Measurements from ENCODE around the gene ACTG1. TPM values are rescaled to one million over a fixed set of nuclear protein-coding genes. Genes with fewer than 3 reads are reported as not detected.

Gene ACTG1
- total and polyA plus RNA-seq, 2 of the 4 experiments (the other 2 are of a cell fraction): 10,907 to 15,732 TPM

GRCh38 chr17:81491181-81491581, 21.4 kb downstream of the ACTG1 start:
- H3K4me1 ChIP-seq (ENCODE audit: control insufficient read depth, insufficient read depth, low read length): peaks cover 4% of the 10 kb centered on the region; the same call in 1 of the 2 replicates
- no peak overlapping the region for H3K4me3 ChIP-seq (ENCODE audit: insufficient read depth, low read depth, low read length)
- in situ Hi-C loops (cut with MboI; ENCODE audit: low sequenced_read_pairs): no loop called here
- dilution Hi-C loops (cut with HindIII; ENCODE audit: low sequenced_read_pairs, unreplicated experiment): no loop called here
- H2AFZ ChIP-seq (replicated peaks; ENCODE audit: low read length, poor library complexity): peak overlapping the region; percentile 72
- no peak overlapping the region for H2BK20ac ChIP-seq (ENCODE audit: low read depth, low read length)
- ChIA-PET CTCF (no interaction called here), POLR2A (ENCODE audit: unreplicated experiment) (interaction anchor here (1.2 kb wide), 1 partner anchor 20 kb away, joined by 4 read pairs; no protein-coding TSS in a partner anchor)
- H4K20me1 ChIP-seq (ENCODE audit: insufficient read depth, low read length): no peaks in the 10 kb centered on the region
- H4K8ac ChIP-seq (ENCODE audit: low read depth in 2 of 2, low read length in 2 of 2): no peak overlapping the region
- peak overlapping the region; percentile 85 for H2AK9ac ChIP-seq (replicated peaks; ENCODE audit: low read depth, low read length, poor library complexity)
- no peak overlapping the region for H2AK5ac ChIP-seq (ENCODE audit: low read depth, low read length)
- peaks cover 2% of the 10 kb centered on the region for H3K9me1 ChIP-seq (ENCODE audit: insufficient read depth, low read length)
- no peaks in the 10 kb centered on the region for H3K9me3 ChIP-seq (ENCODE audit: control insufficient read depth, insufficient read depth, low read length)
- ATAC-seq (ENCODE audit: low read depth) (no peak), DNase-seq (no peak)
- H3K36me3 ChIP-seq (ENCODE audit: control insufficient read depth, insufficient read depth, low read length): no peaks in the 10 kb centered on the region
- no peak overlapping the region for H4K91ac ChIP-seq (ENCODE audit: insufficient read depth, low read depth, low read length)
- TF ChIP-seq FOS (IDR thresholded peaks at IDR 0.05; ENCODE audit: low read depth, low read length): no peak
- H3K79me1 ChIP-seq (ENCODE audit: low read depth in 1 of 2, low read length in 2 of 2): peaks cover 2 to 3% of the 10 kb centered on the region in 2 experiments; a peak in 2 of 4 replicates
- H3K27ac ChIP-seq (ENCODE audit: insufficient read depth, low read length): no peak overlapping the region
- H4K5ac ChIP-seq (ENCODE audit: low read depth, low read length): no peak overlapping the region
- no peak overlapping the region for H3K14ac ChIP-seq (replicated peaks; ENCODE audit: low read depth, low read length)
- no peak overlapping the region for H2BK15ac ChIP-seq (ENCODE audit: low read depth, low read length)
- BruUV-seq (replicated peaks): no TSS peak
- no peak overlapping the region for H3K56ac ChIP-seq (ENCODE audit: extremely low read depth, insufficient read depth, low read length)
- no CpG with 5 or more reads among the region's 5 CpGs for WGBS, 2 experiments (ENCODE audit: extremely low coverage in 2 of 2, insufficient read length in 1 of 2)
- intact Hi-C loops (cut with micrococcal nuclease): no loop called here
- no peak overlapping the region for H3K23ac ChIP-seq (ENCODE audit: low read depth, low read length)
- H3K4ac ChIP-seq (ENCODE audit: low read depth, low read length): no peak overlapping the region
- H3K9ac ChIP-seq (ENCODE audit: low read depth, low read length): no peak overlapping the region
- H3K27me3 ChIP-seq (ENCODE audit: control insufficient read depth, insufficient read depth, low read length): peaks cover 18% of the 10 kb centered on the region
- H3K4me2 ChIP-seq (ENCODE audit: low read depth, low read length): no peak overlapping the region
- H3K18ac ChIP-seq (ENCODE audit: low read depth, low read length): no peak overlapping the region
- no peak overlapping the region for H2BK5ac ChIP-seq (ENCODE audit: low read depth, low read length, poor library complexity, severe bottlenecking)
- H2BK120ac ChIP-seq (ENCODE audit: low read depth, low read length): no peak overlapping the region
